Measurements from ENCODE around the gene PNLIPRP3. TPM values are rescaled to one million over a fixed set of nuclear protein-coding genes. Genes with fewer than 3 reads are reported as not detected.

The PNLIPRP3 gene
- total RNA-seq, 1 donor from 2014 or later = not detected

- no peak overlapping the region for H3K27ac Mint-ChIP-seq (ENCODE audit: unreplicated experiment)
- H3K4me3 Mint-ChIP-seq (ENCODE audit: unreplicated experiment) = no peak overlapping the region
- TF ChIP-seq CTCF (IDR thresholded peaks at IDR 0.05) = no peak
- no peak for DNase-seq (ENCODE audit: low spot score)
- no peaks in the 10 kb centered on the region for H3K27me3 Mint-ChIP-seq (ENCODE audit: low read depth)
- peaks cover 3% of the 10 kb centered on the region for H3K4me1 Mint-ChIP-seq (ENCODE audit: low read depth)
- no peaks in the 10 kb centered on the region for H3K9me3 Mint-ChIP-seq (ENCODE audit: low read depth)
- H3K36me3 Mint-ChIP-seq (ENCODE audit: low read depth) = no peaks in the 10 kb centered on the region
Observed at GRCh38 chr10:116470071-116470470, 42.4 kb downstream of the PNLIPRP3 start.

- Mint-ChIP-seq H3K4me3 (ENCODE audit: unreplicated experiment) (no peak overlapping the region), H3K27ac (ENCODE audit: unreplicated experiment) (no peak overlapping the region), H3K36me3 (ENCODE audit: low read depth) (no peaks in the 10 kb centered on the region)
Observed at GRCh38 chr10:116470768-116471415, 43.2 kb downstream of the PNLIPRP3 start.

GRCh38 chr10:116472891-116473290 lies 45.2 kb downstream of the PNLIPRP3 start:
- Mint-ChIP-seq H3K4me3 (ENCODE audit: unreplicated experiment) (no peak overlapping the region), H3K4me1 (ENCODE audit: low read depth) (peaks cover 3% of the 10 kb centered on the region), H3K36me3 (ENCODE audit: low read depth) (no peaks in the 10 kb centered on the region), H3K27ac (ENCODE audit: unreplicated experiment) (no peak overlapping the region), H3K27me3 (ENCODE audit: low read depth) (peaks cover 3% of the 10 kb centered on the region), H3K9me3 (ENCODE audit: low read depth) (no peaks in the 10 kb centered on the region)
- TF ChIP-seq CTCF (IDR thresholded peaks at IDR 0.05) = no peak
- DNase-seq (ENCODE audit: low spot score) = no peak

More at GRCh38 chr10:116470768-116471415, 43.2 kb downstream of the PNLIPRP3 start:
- peaks cover 3% of the 10 kb centered on the region for H3K4me1 Mint-ChIP-seq (ENCODE audit: low read depth)
- TF ChIP-seq CTCF (IDR thresholded peaks at IDR 0.05) = peak; percentile 59
- no peaks in the 10 kb centered on the region for H3K27me3 Mint-ChIP-seq (ENCODE audit: low read depth)
- no peaks in the 10 kb centered on the region for H3K9me3 Mint-ChIP-seq (ENCODE audit: low read depth)
- no peak for DNase-seq (ENCODE audit: low spot score)

GRCh38 chr10:116475866-116476265 lies 48.2 kb downstream of the PNLIPRP3 start:
- no peak overlapping the region for H3K4me3 Mint-ChIP-seq (ENCODE audit: unreplicated experiment)
- no peak for TF ChIP-seq CTCF (IDR thresholded peaks at IDR 0.05)
- H3K36me3 Mint-ChIP-seq (ENCODE audit: low read depth) = no peaks in the 10 kb centered on the region
- H3K27me3 Mint-ChIP-seq (ENCODE audit: low read depth) = peaks cover 3% of the 10 kb centered on the region
- no peaks in the 10 kb centered on the region for H3K4me1 Mint-ChIP-seq (ENCODE audit: low read depth)
- no peaks in the 10 kb centered on the region for H3K9me3 Mint-ChIP-seq (ENCODE audit: low read depth)
- no peak overlapping the region for H3K27ac Mint-ChIP-seq (ENCODE audit: unreplicated experiment)
- no peak for DNase-seq (ENCODE audit: low spot score)

GRCh38 chr10:116476461-116476860 lies 48.8 kb downstream of the PNLIPRP3 start:
- H3K4me3 Mint-ChIP-seq (ENCODE audit: unreplicated experiment) = no peak overlapping the region
- H3K27me3 Mint-ChIP-seq (ENCODE audit: low read depth) = peaks cover 3% of the 10 kb centered on the region
- TF ChIP-seq CTCF (IDR thresholded peaks at IDR 0.05) = no peak
- no peak for DNase-seq (ENCODE audit: low spot score)
- no peak overlapping the region for H3K27ac Mint-ChIP-seq (ENCODE audit: unreplicated experiment)
- no peaks in the 10 kb centered on the region for H3K36me3 Mint-ChIP-seq (ENCODE audit: low read depth)
- no peaks in the 10 kb centered on the region for H3K9me3 Mint-ChIP-seq (ENCODE audit: low read depth)
- no peaks in the 10 kb centered on the region for H3K4me1 Mint-ChIP-seq (ENCODE audit: low read depth)

All from chondrocyte (in vitro differentiated cells).